Neuronal stem cell (in vitro differentiated cells): Measurements from ENCODE around the gene DNER.

ENCODE experiments used
- DNase-seq: peaks from one replicate; pipeline ENCODE4 v3.0.0-alpha.2; 2013; ENCODE audit warnings: low spot score
- H2AFZ ChIP-seq: one replicate; pipeline ENCODE4 v1.6.1; 2013; ENCODE audit warnings: mild to moderate bottlenecking, low read length, inconsistent platforms
- H2AK5ac ChIP-seq: 2 replicates; pipeline ENCODE4 v1.6.1; 2013; ENCODE audit warnings: low read depth, mild to moderate bottlenecking, inconsistent platforms, low read length, moderate library complexity, mixed read lengths
- H2BK120ac ChIP-seq: 2 replicates; pipeline ENCODE4 v1.6.1; 2013; ENCODE audit warnings: low read depth, mild to moderate bottlenecking, inconsistent platforms, low read length, moderate library complexity, mixed read lengths
- H2BK12ac ChIP-seq: one replicate; pipeline ENCODE4 v1.6.1; 2013; ENCODE audit warnings: low read length, inconsistent platforms
- H2BK15ac ChIP-seq: 2 replicates; pipeline ENCODE4 v1.6.1; 2013; ENCODE audit warnings: mild to moderate bottlenecking, low read length, inconsistent platforms, mixed read lengths
- H2BK5ac ChIP-seq: one replicate; pipeline ENCODE4 v1.6.1; 2013; ENCODE audit warnings: inconsistent platforms, mild to moderate bottlenecking, low read length, moderate library complexity
- H3K14ac ChIP-seq: one replicate; pipeline ENCODE4 v1.6.1; 2013; ENCODE audit warnings: low read length, inconsistent platforms
- H3K18ac ChIP-seq: 2 replicates; pipeline ENCODE4 v1.6.1; 2013; ENCODE audit warnings: low read length, inconsistent platforms
- H3K23ac ChIP-seq: 2 replicates; pipeline ENCODE4 v1.6.1; 2013; ENCODE audit warnings: low read depth, mild to moderate bottlenecking, mixed read lengths, low read length, inconsistent platforms; ENCODE audit not compliant: poor library complexity
- H3K27ac ChIP-seq: replicated peaks from 3 replicates; pipeline ENCODE4 v1.5.1; 2013; ENCODE audit warnings: low read length, inconsistent platforms
- H3K27me3 ChIP-seq, 3 experiments: 2 replicates each; pipeline ENCODE4 v1.6.1; 2013; ENCODE audit warnings: low read length in 3 of 3, mild to moderate bottlenecking in 2 of 3, inconsistent platforms in 1 of 3, low read depth in 1 of 3, mixed read lengths in 1 of 3, moderate library complexity in 1 of 3; ENCODE audit not compliant: control insufficient read depth in 3 of 3, insufficient read depth in 3 of 3
- H3K36me3 ChIP-seq, 2 donors: replicated peaks in 1 of 2; 2 replicates each; pipeline ENCODE4 v1.6.1; 2013; ENCODE audit warnings: low read length in 2 of 2; ENCODE audit not compliant: control insufficient read depth in 2 of 2, insufficient read depth in 2 of 2
- H3K4ac ChIP-seq: 2 replicates; pipeline ENCODE4 v1.6.1; 2013; ENCODE audit warnings: inconsistent platforms, mild to moderate bottlenecking, low read length, moderate library complexity
- H3K4me1 ChIP-seq, 2 donors: 1 replicate in 1 of 2; 2 replicates in 1 of 2; pipeline ENCODE4 v1.6.1; 2013; ENCODE audit warnings: low read length in 2 of 2, low read depth in 1 of 2; ENCODE audit not compliant: control insufficient read depth in 2 of 2, insufficient read depth in 1 of 2
- H3K4me2 ChIP-seq: one replicate; pipeline ENCODE4 v1.6.1; 2013; ENCODE audit warnings: mild to moderate bottlenecking, low read length, inconsistent platforms; ENCODE audit not compliant: insufficient read depth, poor library complexity, severe bottlenecking
- H3K4me3 ChIP-seq, 2 donors: 2 replicates each; pipeline ENCODE4 v1.5.1; 2013; ENCODE audit warnings: low read length in 2 of 2, mild to moderate bottlenecking in 2 of 2, inconsistent platforms in 1 of 2, moderate library complexity in 1 of 2
- H3K79me1 ChIP-seq: one replicate; pipeline ENCODE4 v1.6.1; 2013; ENCODE audit warnings: low read depth, mild to moderate bottlenecking, inconsistent platforms, low read length, moderate library complexity
- H3K9ac ChIP-seq: one replicate; pipeline ENCODE4 v1.6.1; 2013; ENCODE audit warnings: mild to moderate bottlenecking, low read depth, low read length, inconsistent platforms; ENCODE audit not compliant: poor library complexity
- H3K9me3 ChIP-seq, 2 donors: replicated peaks in 1 of 2; 2 replicates each; pipeline versions ENCODE3 to v1.6.1; 2013; ENCODE audit warnings: low read length in 2 of 2, mild to moderate bottlenecking in 2 of 2, inconsistent platforms in 1 of 2, low read depth in 1 of 2, mixed read lengths in 1 of 2, moderate library complexity in 1 of 2; ENCODE audit not compliant: control insufficient read depth in 2 of 2, insufficient read depth in 1 of 2
- H4K8ac ChIP-seq: one replicate; pipeline ENCODE4 v1.6.1; 2013; ENCODE audit warnings: low read depth, mild to moderate bottlenecking, inconsistent platforms, low read length, moderate library complexity
- H4K91ac ChIP-seq: one replicate; pipeline ENCODE4 v1.6.1; 2013; ENCODE audit warnings: low read length, low read depth, mild to moderate bottlenecking, inconsistent platforms; ENCODE audit not compliant: poor library complexity
- WGBS, 2 donors: extraction: QIAGEN DNeasy Blood & Tissue Kit; methylation state at CpG; one replicate each; pipeline ENCODE4 v1.1.7; 2013; ENCODE audit warnings: missing lambda C conversion rate in 2 of 2, mixed read lengths in 1 of 2; ENCODE audit not compliant: insufficient read length in 2 of 2, insufficient replicate concordance in 1 of 2; ENCODE audit errors: extremely low coverage in 2 of 2; 5-methylcytosine and 5-hydroxymethylcytosine counted together

DNER gene

DNA sequence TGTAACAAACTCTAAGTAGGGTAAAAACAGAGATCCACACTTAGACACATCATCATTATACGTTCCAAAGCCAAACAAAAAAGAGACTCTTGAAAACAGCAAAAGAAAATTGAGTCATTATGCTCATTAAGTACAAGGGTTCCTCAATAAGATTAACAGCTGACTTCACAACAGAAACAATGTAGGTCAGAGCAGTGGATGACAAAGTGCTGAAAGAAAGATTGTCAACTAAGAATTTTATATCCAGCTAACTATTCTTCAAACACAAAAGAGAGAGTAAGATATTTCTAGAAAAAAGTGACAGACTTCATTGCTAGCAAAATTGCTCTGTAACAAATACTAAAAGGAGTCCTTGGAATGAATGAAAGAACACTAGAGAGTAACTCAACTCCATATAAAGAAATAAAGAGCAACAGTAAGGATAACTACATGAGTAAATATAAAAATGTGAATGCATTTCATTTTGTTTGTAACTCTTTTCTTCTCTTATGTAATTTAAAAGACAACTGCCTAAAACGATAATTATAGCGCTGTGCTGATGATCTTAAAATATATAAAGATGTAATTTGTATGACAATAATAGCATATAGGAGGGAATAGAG is 23.8 kb upstream of the DNER start:
- H3K79me1 ChIP-seq: no peaks in the 10 kb centered on the region
- peaks cover 0 to 3% (median 0%) of the 10 kb centered on the region in 3 experiments for H3K27me3 ChIP-seq
- no peak overlapping the region for H3K9ac ChIP-seq
- no peak overlapping the region for H3K14ac ChIP-seq
- H3K36me3 ChIP-seq: peaks cover 0 to 2% of the 10 kb centered on the region in 2 donors
- no peak overlapping the region for H2BK5ac ChIP-seq
- no peak overlapping the region for H2BK120ac ChIP-seq
- H2BK12ac ChIP-seq: no peak overlapping the region
- DNase-seq: no peak
- H3K9me3 ChIP-seq: peaks cover 4% of the 10 kb centered on the region in 2 donors
- no peaks in the 10 kb centered on the region for H3K4me1 ChIP-seq
- no peak overlapping the region for H4K91ac ChIP-seq
- H3K18ac ChIP-seq: no peak overlapping the region
- H3K4me2 ChIP-seq: no peak overlapping the region
- no CpG with 5 or more reads among the region's 3 CpGs for WGBS, 2 donors
- no peak overlapping the region for H3K27ac ChIP-seq
- H3K4ac ChIP-seq: no peak overlapping the region
- no peak overlapping the region for H4K8ac ChIP-seq
- no peak overlapping the region for H2AK5ac ChIP-seq
- no peak overlapping the region for H3K4me3 ChIP-seq
- no peak overlapping the region for H3K23ac ChIP-seq
- H2BK15ac ChIP-seq: no peak overlapping the region
- no peak overlapping the region for H2AFZ ChIP-seq

DNA sequence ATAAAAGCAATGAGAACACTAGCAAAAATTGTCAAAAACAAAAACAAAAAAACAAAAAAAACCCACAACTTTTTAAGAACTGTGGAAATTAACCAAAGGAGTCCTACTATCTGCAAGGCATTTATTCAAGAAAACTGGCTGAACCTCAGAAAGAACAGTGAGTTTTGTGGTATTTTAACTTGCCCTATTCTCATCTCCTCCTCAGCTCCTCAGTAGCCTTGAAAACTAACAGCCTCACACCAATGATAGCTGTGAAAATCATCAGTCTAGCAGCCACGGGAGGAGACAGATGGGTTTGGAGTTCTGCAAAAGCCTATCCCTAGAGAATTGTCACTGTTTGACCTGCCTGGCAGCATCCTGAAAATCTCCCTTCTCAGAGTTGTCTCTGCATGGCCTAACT is 20.1 kb upstream of the DNER start:
- peaks cover 0 to 4% of the 10 kb centered on the region in 2 donors for H3K9me3 ChIP-seq
- H3K4me3 ChIP-seq: no peak overlapping the region
- H3K4me1 ChIP-seq: no peaks in the 10 kb centered on the region
- H4K8ac ChIP-seq: no peak overlapping the region
- no CpG with 5 or more reads among the region's 1 CpG for WGBS, 2 donors
- H4K91ac ChIP-seq: no peak overlapping the region
- no peak overlapping the region for H3K14ac ChIP-seq
- H2BK120ac ChIP-seq: no peak overlapping the region
- no peak overlapping the region for H2BK12ac ChIP-seq
- no peak overlapping the region for H3K23ac ChIP-seq
- no peak overlapping the region for H2AFZ ChIP-seq
- H3K9ac ChIP-seq: no peak overlapping the region
- H2AK5ac ChIP-seq: no peak overlapping the region
- DNase-seq: no peak
- H3K27me3 ChIP-seq: peaks cover 0 to 3% (median 0%) of the 10 kb centered on the region in 3 experiments
- H3K4ac ChIP-seq: no peak overlapping the region
- H3K18ac ChIP-seq: no peak overlapping the region
- no peaks in the 10 kb centered on the region for H3K79me1 ChIP-seq
- H2BK15ac ChIP-seq: no peak overlapping the region
- no peak overlapping the region for H2BK5ac ChIP-seq
- no peaks in the 10 kb centered on the region for H3K36me3 ChIP-seq
- no peak overlapping the region for H3K27ac ChIP-seq
- H3K4me2 ChIP-seq: no peak overlapping the region

DNA sequence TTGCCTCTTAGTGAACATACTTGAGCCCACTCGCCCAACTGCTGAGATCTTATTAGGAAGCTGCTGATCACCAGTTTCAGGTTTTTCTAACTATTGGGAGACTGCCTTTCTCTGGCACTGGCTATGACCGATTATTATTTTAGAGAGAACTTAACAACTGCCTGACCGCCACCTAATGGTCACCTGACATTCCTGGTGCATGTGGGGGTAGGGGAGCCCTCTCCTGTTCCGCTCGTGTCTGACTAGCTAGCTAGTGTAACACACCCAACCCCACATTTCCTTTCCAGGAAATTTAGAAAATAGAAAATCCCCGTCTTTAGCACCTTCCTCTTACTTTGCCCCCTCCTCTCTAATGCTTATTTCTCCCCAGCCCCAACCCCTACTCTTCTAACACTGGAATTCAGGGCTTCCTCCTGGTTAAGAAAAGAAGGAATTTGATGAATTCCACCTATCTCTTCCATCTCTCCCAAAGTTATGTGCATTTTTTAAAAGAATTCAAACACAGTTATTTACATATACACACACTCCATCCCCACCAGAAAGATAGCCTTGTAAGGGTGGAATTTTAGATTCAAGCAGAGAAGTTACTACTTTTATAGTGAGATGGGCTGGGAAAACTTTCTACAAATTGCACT is 19.4 kb upstream of the DNER start:
- Histone ChIP-seq H4K8ac (no peak overlapping the region), H3K4me1 (no peaks in the 10 kb centered on the region), H3K4me3 (no peak overlapping the region), H3K23ac (no peak overlapping the region), H2BK5ac (no peak overlapping the region), H2BK120ac (no peak overlapping the region), H2BK12ac (no peak overlapping the region), H4K91ac (no peak overlapping the region), H2AFZ (no peak overlapping the region), H3K27me3 (peaks cover 0 to 3% (median 0%) of the 10 kb centered on the region in 3 experiments), H3K27ac (no peak overlapping the region), H3K9ac (no peak overlapping the region), H3K9me3 (peaks cover 0 to 4% of the 10 kb centered on the region in 2 donors), H3K18ac (no peak overlapping the region), H3K79me1 (no peaks in the 10 kb centered on the region), H2BK15ac (no peak overlapping the region), H3K14ac (no peak overlapping the region), H3K4ac (no peak overlapping the region), H2AK5ac (no peak overlapping the region), H3K4me2 (no peak overlapping the region), H3K36me3 (no peaks in the 10 kb centered on the region)
- no peak for DNase-seq
- WGBS, 2 donors: no CpG with 5 or more reads among the region's 6 CpGs

DNA sequence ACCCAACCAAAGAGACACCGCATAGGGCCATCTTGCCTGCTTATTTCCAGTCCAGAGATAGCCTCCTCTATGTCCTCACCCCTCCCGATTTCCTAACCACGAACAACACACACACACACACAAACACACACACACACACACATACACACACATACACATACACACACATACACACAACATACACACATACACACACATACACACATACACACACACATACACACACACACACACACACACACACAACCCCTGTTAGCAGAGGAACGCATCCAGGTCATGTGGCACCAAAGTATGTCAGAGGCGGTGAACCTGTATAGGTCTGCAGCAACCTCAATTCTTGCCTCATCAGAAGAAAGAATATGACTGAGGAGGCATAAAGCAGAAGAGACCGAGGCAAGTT is 18.5 kb upstream of the DNER start:
- H3K36me3 ChIP-seq: no peaks in the 10 kb centered on the region
- H3K4ac ChIP-seq: no peak overlapping the region
- H2BK5ac ChIP-seq: no peak overlapping the region
- no peak overlapping the region for H2AK5ac ChIP-seq
- no peak overlapping the region for H3K27ac ChIP-seq
- H3K18ac ChIP-seq: no peak overlapping the region
- no peak overlapping the region for H3K14ac ChIP-seq
- DNase-seq: no peak
- no peaks in the 10 kb centered on the region for H3K4me1 ChIP-seq
- H2BK15ac ChIP-seq: no peak overlapping the region
- H4K8ac ChIP-seq: no peak overlapping the region
- no peak overlapping the region for H3K23ac ChIP-seq
- H2AFZ ChIP-seq: no peak overlapping the region
- H2BK12ac ChIP-seq: no peak overlapping the region
- H3K9ac ChIP-seq: peak overlapping the region; percentile 47
- H2BK120ac ChIP-seq: no peak overlapping the region
- no peak overlapping the region for H3K4me2 ChIP-seq
- peaks cover 0 to 3% (median 0%) of the 10 kb centered on the region in 3 experiments for H3K27me3 ChIP-seq
- no peaks in the 10 kb centered on the region for H3K79me1 ChIP-seq
- H3K4me3 ChIP-seq: no peak overlapping the region
- WGBS, 2 donors: 100% methylated on average over 1 of the region's 6 CpGs; no CpG with 5 or more reads in 1 of the 2 donors
- no peak overlapping the region for H4K91ac ChIP-seq
- no peaks in the 10 kb centered on the region for H3K9me3 ChIP-seq
